ENCODE results near the gene DPP6. TPM values are rescaled to one million over a fixed set of nuclear protein-coding genes. Genes with fewer than 3 reads are reported as not detected.

Gene DPP6
- total RNA-seq, 1 donor from 2014 or later: 0.48 TPM

DNA sequence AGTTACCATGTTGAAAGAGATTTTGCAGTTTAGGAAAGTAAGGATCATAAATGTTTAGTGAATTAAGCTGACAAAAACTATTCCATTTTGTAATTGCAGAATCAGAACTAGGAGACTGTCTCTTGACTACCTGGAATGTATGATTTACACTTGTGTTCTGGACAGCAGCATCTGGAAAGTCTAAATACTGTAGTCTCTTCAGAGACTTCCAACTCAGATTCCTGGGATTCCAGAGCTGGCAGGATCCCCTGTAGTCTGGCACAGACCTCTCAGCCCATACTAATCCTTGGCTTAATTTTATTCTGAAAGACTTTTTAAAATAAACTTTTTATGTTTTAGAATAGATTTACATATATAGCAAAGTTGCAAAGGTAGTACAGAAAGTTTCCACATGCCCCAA lies 452.7 kb downstream of the DPP6 start:
- H3K36me3 Mint-ChIP-seq (ENCODE audit: low read depth, unreplicated experiment): no peaks in the 10 kb centered on the region
- Histone ChIP-seq H3K4me3 (ENCODE audit: insufficient read depth, low read depth, low read length) (no peak overlapping the region), H4K20me1 (ENCODE audit: insufficient read depth, low read length) (no peaks in the 10 kb centered on the region), H3K9me3 (ENCODE audit: insufficient read depth, low read depth, low read length) (no peaks in the 10 kb centered on the region), H3K27me3 (ENCODE audit: insufficient read depth, low read length) (no peaks in the 10 kb centered on the region), H3K4me2 (ENCODE audit: low read length) (no peak overlapping the region), H3K4me1 (ENCODE audit: insufficient read depth, low read length) (no peaks in the 10 kb centered on the region), H3K27ac (ENCODE audit: low read depth, low read length) (no peak overlapping the region), H3K36me3 (ENCODE audit: insufficient read depth, low read length) (no peaks in the 10 kb centered on the region), H3K79me2 (ENCODE audit: insufficient read depth, low read length) (no peaks in the 10 kb centered on the region), H3K9ac (ENCODE audit: low read length) (no peak overlapping the region), H2AFZ (ENCODE audit: low read depth, low read length) (no peak overlapping the region)
- no peak for TF ChIP-seq CTCF (IDR thresholded peaks at IDR 0.05; ENCODE audit: insufficient read depth, low read depth, low read length)
- TF ChIP-seq EZH2 (IDR thresholded peaks at IDR 0.05; ENCODE audit: insufficient read depth, low read length): no peak
- H3K4me3 Mint-ChIP-seq (ENCODE audit: unreplicated experiment): no peak overlapping the region
- FAIRE-seq (no peak), DNase-seq (ENCODE audit: low read depth) (no peak)
- H3K27ac Mint-ChIP-seq (ENCODE audit: unreplicated experiment): no peak overlapping the region
- H3K27me3 Mint-ChIP-seq (ENCODE audit: low read depth, unreplicated experiment): no peaks in the 10 kb centered on the region
- H3K4me1 Mint-ChIP-seq (ENCODE audit: low read depth, unreplicated experiment): peaks cover 6% of the 10 kb centered on the region
- peaks cover 9% of the 10 kb centered on the region for H3K9me3 Mint-ChIP-seq (ENCODE audit: unreplicated experiment)

DNA sequence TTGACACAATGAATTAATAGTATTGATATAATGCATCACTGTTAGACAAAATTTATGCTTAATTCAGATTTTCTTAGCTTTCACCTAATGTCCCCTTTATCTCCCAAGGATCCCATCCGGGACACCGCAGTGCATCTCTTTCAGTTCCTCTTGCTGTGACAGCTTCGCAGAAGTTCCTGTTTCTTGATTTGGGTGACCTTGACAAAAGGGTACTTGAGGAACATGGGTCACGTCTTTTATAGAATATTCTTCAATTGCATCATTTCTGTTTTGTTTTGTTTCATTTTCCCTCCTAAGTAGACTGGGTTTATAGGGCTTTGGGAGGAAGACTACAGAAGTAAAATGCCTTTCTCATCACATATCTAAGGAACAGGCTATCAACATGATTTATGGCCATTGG lies 453.2 kb downstream of the DPP6 start:
- Histone ChIP-seq H3K9ac (ENCODE audit: low read length) (no peak overlapping the region), H3K27ac (ENCODE audit: low read depth, low read length) (no peak overlapping the region), H3K4me1 (ENCODE audit: insufficient read depth, low read length) (no peaks in the 10 kb centered on the region), H4K20me1 (ENCODE audit: insufficient read depth, low read length) (no peaks in the 10 kb centered on the region), H3K4me3 (ENCODE audit: insufficient read depth, low read depth, low read length) (no peak overlapping the region), H3K9me3 (ENCODE audit: insufficient read depth, low read depth, low read length) (no peaks in the 10 kb centered on the region), H3K36me3 (ENCODE audit: insufficient read depth, low read length) (no peaks in the 10 kb centered on the region), H3K4me2 (ENCODE audit: low read length) (no peak overlapping the region), H3K79me2 (ENCODE audit: insufficient read depth, low read length) (no peaks in the 10 kb centered on the region), H3K27me3 (ENCODE audit: insufficient read depth, low read length) (no peaks in the 10 kb centered on the region), H2AFZ (ENCODE audit: low read depth, low read length) (no peak overlapping the region)
- Mint-ChIP-seq H3K4me3 (ENCODE audit: unreplicated experiment) (no peak overlapping the region), H3K9me3 (ENCODE audit: unreplicated experiment) (peaks cover 9% of the 10 kb centered on the region), H3K27me3 (ENCODE audit: low read depth, unreplicated experiment) (no peaks in the 10 kb centered on the region), H3K36me3 (ENCODE audit: low read depth, unreplicated experiment) (no peaks in the 10 kb centered on the region), H3K4me1 (ENCODE audit: low read depth, unreplicated experiment) (peaks cover 6% of the 10 kb centered on the region), H3K27ac (ENCODE audit: unreplicated experiment) (no peak overlapping the region)
- TF ChIP-seq EZH2 (IDR thresholded peaks at IDR 0.05; ENCODE audit: insufficient read depth, low read length) (no peak), CTCF (IDR thresholded peaks at IDR 0.05; ENCODE audit: insufficient read depth, low read depth, low read length) (no peak)
- FAIRE-seq (no peak), DNase-seq (ENCODE audit: low read depth) (no peak)

DNA sequence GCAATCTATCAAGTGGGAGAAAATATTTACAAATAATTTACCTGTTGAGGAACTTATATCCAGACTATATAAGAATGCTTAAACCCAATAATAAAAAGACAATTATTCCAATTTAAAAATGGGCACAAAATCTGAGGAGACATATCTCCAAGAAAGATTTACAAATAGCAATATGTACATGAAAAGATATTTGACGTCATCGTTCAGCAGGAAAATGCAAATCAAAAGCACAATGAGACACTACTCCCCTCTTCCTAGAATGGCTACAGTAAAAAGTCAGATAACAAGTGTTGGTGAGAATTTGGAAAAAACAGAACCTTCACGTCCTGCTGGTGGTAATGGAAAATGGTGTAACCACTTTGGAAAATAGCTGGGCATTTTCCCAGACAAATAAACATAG lies 457.0 kb downstream of the DPP6 start:
- Histone ChIP-seq H2AFZ (ENCODE audit: low read depth, low read length) (no peak overlapping the region), H3K36me3 (ENCODE audit: insufficient read depth, low read length) (no peaks in the 10 kb centered on the region), H3K4me1 (ENCODE audit: insufficient read depth, low read length) (no peaks in the 10 kb centered on the region), H3K9ac (ENCODE audit: low read length) (no peak overlapping the region), H3K27ac (ENCODE audit: low read depth, low read length) (no peak overlapping the region), H3K4me3 (ENCODE audit: insufficient read depth, low read depth, low read length) (no peak overlapping the region), H3K79me2 (ENCODE audit: insufficient read depth, low read length) (no peaks in the 10 kb centered on the region), H3K4me2 (ENCODE audit: low read length) (no peak overlapping the region), H3K9me3 (ENCODE audit: insufficient read depth, low read depth, low read length) (no peaks in the 10 kb centered on the region), H3K27me3 (ENCODE audit: insufficient read depth, low read length) (no peaks in the 10 kb centered on the region), H4K20me1 (ENCODE audit: insufficient read depth, low read length) (no peaks in the 10 kb centered on the region)
- Mint-ChIP-seq H3K27me3 (ENCODE audit: low read depth, unreplicated experiment) (peaks cover 4% of the 10 kb centered on the region), H3K9me3 (ENCODE audit: unreplicated experiment) (no peaks in the 10 kb centered on the region), H3K36me3 (ENCODE audit: low read depth, unreplicated experiment) (no peaks in the 10 kb centered on the region), H3K4me1 (ENCODE audit: low read depth, unreplicated experiment) (peaks cover 6% of the 10 kb centered on the region), H3K4me3 (ENCODE audit: unreplicated experiment) (no peak overlapping the region), H3K27ac (ENCODE audit: unreplicated experiment) (no peak overlapping the region)
- no peak for DNase-seq (ENCODE audit: low read depth)
- no peak for FAIRE-seq
- TF ChIP-seq EZH2 (IDR thresholded peaks at IDR 0.05; ENCODE audit: insufficient read depth, low read length): no peak
- TF ChIP-seq CTCF (IDR thresholded peaks at IDR 0.05; ENCODE audit: insufficient read depth, low read depth, low read length): no peak
